Brain microvascular endothelial cell (primary cell): Measurements from ENCODE around the gene ADAMTS4.

Source experiments
- DNase-seq: peaks from one replicate; pipeline ENCODE4 v3.0.0-alpha.2; 2020
- H3K27ac ChIP-seq: fragments of 250-450 bp; sonication (Bioruptor Pico); 2 replicates; pipeline ENCODE4 v1.5.1; 2020; ENCODE audit warnings: mild to moderate bottlenecking, moderate library complexity
- H3K27me3 ChIP-seq: fragments of 250-450 bp; sonication (Bioruptor Pico); replicated peaks from 2 replicates; pipeline ENCODE4 v1.5.1; 2020; ENCODE audit warnings: mild to moderate bottlenecking
- H3K36me3 ChIP-seq: fragments of 250-450 bp; sonication (Bioruptor Pico); replicated peaks from 2 replicates; pipeline ENCODE4 v1.5.1; 2020; ENCODE audit warnings: mild to moderate bottlenecking
- H3K4me3 ChIP-seq: 2 replicates; pipeline ENCODE4 v1.5.1; 2011; ENCODE audit warnings: low read depth, mild to moderate bottlenecking, control low read depth, low read length, moderate library complexity
- CTCF ChIP-seq: IDR thresholded peaks from 2 replicates; pipeline ENCODE4 v1.5.1; 2011; ENCODE audit warnings: low read depth, mild to moderate bottlenecking, moderate library complexity, low read length, control low read depth, inconsistent platforms; ENCODE audit errors: missing control alignments
- in situ Hi-C: cut with HindIII; loops from 2 replicates; pipeline ENCODE4 v1.10.0; 2017; ENCODE audit warnings: low sequenced_read_pairs, low pct_ligation_motif_present

Gene ADAMTS4

GRCh38 chr1:161190962-161191521 is 7.8 kb downstream of the ADAMTS4 start:
- no peak overlapping the region for H3K4me3 ChIP-seq
- DNase-seq, result no peak
- H3K27ac ChIP-seq, result no peak overlapping the region
- in situ Hi-C loops, result no loop called here
- TF ChIP-seq CTCF, result no peak
- H3K27me3 ChIP-seq, result no peaks in the 10 kb centered on the region
- no peaks in the 10 kb centered on the region for H3K36me3 ChIP-seq

GRCh38 chr1:161189036-161189435 is 9.8 kb downstream of the ADAMTS4 start:
- in situ Hi-C loops, result no loop called here
- DNase-seq, result no peak
- TF ChIP-seq CTCF, result no peak
- Histone ChIP-seq H3K27ac (no peak overlapping the region), H3K27me3 (no peaks in the 10 kb centered on the region), H3K36me3 (no peaks in the 10 kb centered on the region), H3K4me3 (no peak overlapping the region)

- Histone ChIP-seq H3K27ac (no peak overlapping the region), H3K4me3 (no peak overlapping the region), H3K27me3 (no peaks in the 10 kb centered on the region), H3K36me3 (no peaks in the 10 kb centered on the region)
- no peak for TF ChIP-seq CTCF
- in situ Hi-C loops, result no loop called here
- DNase-seq, result no peak
Observed at GRCh38 chr1:161188381-161188780, 10.5 kb downstream of the ADAMTS4 start.

- in situ Hi-C loops, result no loop called here
- no peak overlapping the region for H3K27ac ChIP-seq
- no peak for TF ChIP-seq CTCF
- no peaks in the 10 kb centered on the region for H3K36me3 ChIP-seq
- H3K27me3 ChIP-seq, result no peaks in the 10 kb centered on the region
- no peak overlapping the region for H3K4me3 ChIP-seq
- no peak for DNase-seq
Observed at GRCh38 chr1:161187311-161187710, 11.5 kb downstream of the ADAMTS4 start.

- no peak for DNase-seq
- H3K4me3 ChIP-seq, result no peak overlapping the region
- no peak overlapping the region for H3K27ac ChIP-seq
- H3K27me3 ChIP-seq, result no peaks in the 10 kb centered on the region
- TF ChIP-seq CTCF, result no peak
- no peaks in the 10 kb centered on the region for H3K36me3 ChIP-seq
- in situ Hi-C loops, result no loop called here
Observed at GRCh38 chr1:161185732-161186311, 13.0 kb downstream of the ADAMTS4 start.

- H3K4me3 ChIP-seq, result no peak overlapping the region
- no peak for TF ChIP-seq CTCF
- H3K27me3 ChIP-seq, result no peaks in the 10 kb centered on the region
- no peaks in the 10 kb centered on the region for H3K36me3 ChIP-seq
- in situ Hi-C loops, result no loop called here
- no peak for DNase-seq
- no peak overlapping the region for H3K27ac ChIP-seq
Observed at GRCh38 chr1:161185282-161185682, 13.6 kb downstream of the ADAMTS4 start.
